Activated CD4-positive, alpha-beta T cell treated with anti-CD3 and anti-CD28 coated beads for 36 hours (primary cell): ENCODE data around the gene IQCH. TPM values are rescaled to one million over a fixed set of nuclear protein-coding genes. Genes with fewer than 3 reads are reported as not detected.

Experiments
- ATAC-seq: fragments of 200-7000 bp; cut with Tn5 transposase; one replicate; pipeline ENCODE4 v1.10.0; 2021; ENCODE audit warnings: mild to moderate bottlenecking, moderate library complexity
- CTCF ChIA-PET: fragments of 350-600 bp; sonication (Branson Sonifier 250); formaldehyde crosslinking; loops from one replicate; lab custom pipeline; 2021; ENCODE audit warnings: antibody characterized with exemption; lab: Charles Lee
- POLR2A ChIA-PET: fragments of 350-600 bp; sonication (Branson Sonifier 250); formaldehyde crosslinking; loops from one replicate; lab custom pipeline; 2021; ENCODE audit warnings: antibody characterized with exemption, inconsistent platforms; lab: Charles Lee
- DNase-seq: peaks from one replicate; pipeline ENCODE4 v3.0.0-alpha.2; 2020
- H3K27ac Mint-ChIP-seq: one replicate; pipeline ENCODE4 v1.8.0; 2021; ENCODE audit warnings: mixed read lengths
- H3K27me3 Mint-ChIP-seq: one replicate; pipeline ENCODE4 v1.8.0; 2021; ENCODE audit warnings: mixed read lengths
- H3K36me3 Mint-ChIP-seq: one replicate; pipeline ENCODE4 v1.8.0; 2021; ENCODE audit warnings: low read depth, mixed read lengths
- H3K4me1 Mint-ChIP-seq: one replicate; pipeline ENCODE4 v1.8.0; 2021; ENCODE audit warnings: mixed read lengths
- H3K4me3 Mint-ChIP-seq: one replicate; pipeline ENCODE4 v1.8.0; 2021; ENCODE audit warnings: mild to moderate bottlenecking, moderate library complexity, mixed read lengths
- H3K9me3 Mint-ChIP-seq: one replicate; pipeline ENCODE4 v1.8.0; 2021; ENCODE audit warnings: low read depth, mixed read lengths
- intact Hi-C, 2 experiments: fragments of 100-400 bp; cut with DNase I in 1 of 2; cut with micrococcal nuclease in 1 of 2; formaldehyde crosslinking; loops; one replicate each; pipeline versions ENCODE4 v1.14.2 to v1.15.1; 2022 to 2024; cut with DNase I, micrococcal nuclease
- total RNA-seq, 2 experiments: library from RNA; stranded (reverse); gene quantifications; one replicate each; pipeline ENCODE4 v1.2.3, GENCODE V29; 2021

The IQCH gene
- total RNA-seq, 2 experiments from 2014 or later, result 1.8 to 2.1 TPM

GRCh38 chr15:67520321-67521028 is 265.9 kb downstream of the IQCH start:
- intact Hi-C loops, result loop anchor here (1.0 to 5.0 kb wide), 10 partner anchors 22 to 1133 kb away; partner anchors contain the start of genes RNU6-1 (in 2 of the 2), AAGAB (in 1 of the 2), CLN6 (in 1 of the 2) and FEM1B (in 1 of the 2)
- H3K4me1 Mint-ChIP-seq, result peaks cover 21% of the 10 kb centered on the region
- peak overlapping the region; percentile 94 for H3K27ac Mint-ChIP-seq
- ChIA-PET POLR2A (interaction anchor here (0.6 to 1.6 kb wide), 3 partner anchors 11 to 709 kb away, joined by 3 to 10 read pairs (median 7); no protein-coding TSS in a partner anchor), CTCF (interaction anchor here (0.7 to 1.0 kb wide), 3 partner anchors 14 to 483 kb away, joined by 3 read pairs; no protein-coding TSS in a partner anchor)
- peaks cover 8% of the 10 kb centered on the region for H3K36me3 Mint-ChIP-seq
- H3K4me3 Mint-ChIP-seq, result peak overlapping the region; percentile 96
- no peaks in the 10 kb centered on the region for H3K9me3 Mint-ChIP-seq
- ATAC-seq (no peak), DNase-seq (no peak)
- H3K27me3 Mint-ChIP-seq, result no peaks in the 10 kb centered on the region

DNA sequence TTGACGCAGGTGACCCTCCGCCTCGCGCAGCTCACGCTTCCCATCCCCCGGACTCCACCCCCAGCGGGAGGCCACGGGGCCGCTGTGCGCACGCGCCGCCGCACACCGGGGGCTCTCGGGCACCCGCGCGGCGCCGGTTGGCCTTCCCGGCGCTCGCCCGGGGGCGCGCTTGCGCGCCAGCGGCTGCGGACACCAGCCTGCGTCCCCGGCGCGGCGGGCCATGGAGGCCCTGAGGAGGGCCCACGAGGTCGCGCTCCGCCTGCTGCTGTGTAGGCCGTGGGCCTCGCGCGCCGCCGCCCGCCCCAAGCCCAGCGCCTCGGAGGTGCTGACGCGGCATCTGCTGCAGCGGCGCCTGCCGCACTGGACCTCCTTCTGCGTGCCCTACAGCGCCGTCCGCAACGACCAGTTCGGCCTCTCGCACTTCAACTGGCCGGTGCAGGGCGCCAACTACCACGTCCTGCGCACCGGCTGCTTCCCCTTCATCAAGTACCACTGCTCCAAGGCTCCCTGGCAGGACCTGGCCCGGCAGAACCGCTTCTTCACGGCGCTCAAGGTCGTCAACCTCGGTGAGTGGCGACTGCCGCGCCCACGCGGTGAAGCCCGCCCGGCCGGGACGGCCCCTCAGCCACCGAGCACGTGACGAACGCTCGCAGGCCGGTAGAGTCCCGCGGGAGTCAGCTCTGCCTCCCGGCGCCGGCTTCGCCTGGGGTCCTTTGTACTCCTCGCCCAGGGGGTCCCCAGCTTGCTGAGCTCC is 266.6 kb downstream of the IQCH start, which contains the start of gene C15orf61:
C15orf61 (plus strand) TSS at position 103 of the 754 bp plus-strand sequence; CDS start at position 221, 118 bp downstream.
- POLR2A ChIA-PET, result interaction anchor here (0.6 to 1.6 kb wide), 4 partner anchors 10 to 708 kb away, joined by 3 to 10 read pairs (median 5); no protein-coding TSS in a partner anchor
- Mint-ChIP-seq H3K36me3 (peaks cover 9% of the 10 kb centered on the region), H3K27ac (peak within 1 kb of the TSS; percentile 98), H3K9me3 (no peaks in the 10 kb centered on the region), H3K4me3 (peak within 1 kb of the TSS; percentile 96), H3K27me3 (no peaks in the 10 kb centered on the region), H3K4me1 (peaks cover 21% of the 10 kb centered on the region)
- intact Hi-C loops, result loop anchor here (1.0 to 5.0 kb wide), 10 partner anchors 21 to 1134 kb away; partner anchors contain the start of genes RNU6-1 (in 2 of the 2), AAGAB (in 1 of the 2), CLN6 (in 1 of the 2) and FEM1B (in 1 of the 2)
- DNase-seq, result peak; percentile 90
- ATAC-seq, result peak; percentile 79
- CTCF ChIA-PET, result interaction anchor here (0.7 to 1.3 kb wide), 6 partner anchors 10 to 482 kb away, joined by 3 to 5 read pairs (median 3); no protein-coding TSS in a partner anchor

DNA sequence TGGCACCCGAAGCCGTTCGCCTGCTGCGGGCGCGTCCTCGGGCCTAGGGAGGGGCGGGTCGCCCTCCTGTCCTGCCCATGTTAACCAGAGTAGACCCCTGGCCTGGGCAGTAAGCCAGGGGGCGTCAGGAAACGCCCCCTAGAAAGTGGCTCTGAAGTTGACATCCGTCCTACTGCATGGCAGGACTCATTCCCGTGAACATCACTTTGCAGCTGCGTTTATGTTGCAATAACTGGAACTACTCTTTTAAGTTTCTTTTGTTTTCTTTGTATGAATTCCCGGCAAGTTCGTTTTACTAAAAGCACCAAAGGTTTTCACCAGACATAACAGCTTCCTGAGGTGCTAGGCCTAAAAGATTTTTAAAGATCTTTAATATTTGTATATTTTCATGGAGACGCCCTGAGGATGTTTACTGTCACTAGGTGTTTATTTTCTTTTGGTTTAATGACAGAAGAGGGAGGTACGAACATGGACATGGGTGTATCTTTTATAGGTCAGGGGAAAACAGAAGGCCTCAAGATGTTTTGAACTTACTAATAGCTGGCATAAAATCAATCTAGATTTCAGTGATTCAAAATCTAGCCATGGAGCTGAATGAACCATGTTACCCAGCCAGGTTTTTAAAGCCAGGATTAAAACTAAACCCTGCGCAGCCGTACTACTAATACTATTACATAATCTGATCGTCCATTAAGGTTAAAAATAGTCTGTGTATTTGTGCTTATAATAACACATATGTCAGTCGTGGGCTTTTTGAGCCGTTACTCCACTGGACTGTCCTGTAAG is 267.4 kb downstream of the IQCH start:
- peaks cover 7% of the 10 kb centered on the region for H3K36me3 Mint-ChIP-seq
- CTCF ChIA-PET, result interaction anchor here (0.9 to 1.3 kb wide), 4 partner anchors 9 to 319 kb away, joined by 3 to 5 read pairs (median 4); no protein-coding TSS in a partner anchor
- H3K9me3 Mint-ChIP-seq, result no peaks in the 10 kb centered on the region
- DNase-seq (no peak), ATAC-seq (peak; percentile 25)
- peak overlapping the region; percentile 96 for H3K4me3 Mint-ChIP-seq
- no peaks in the 10 kb centered on the region for H3K27me3 Mint-ChIP-seq
- H3K27ac Mint-ChIP-seq, result peak overlapping the region; percentile 98
- H3K4me1 Mint-ChIP-seq, result peaks cover 21% of the 10 kb centered on the region
- intact Hi-C loops, result loop anchor here (1.0 to 5.0 kb wide), 12 partner anchors 9 to 1135 kb away; partner anchors contain the start of genes MAP2K5 (in 2 of the 2), RNU6-1 (in 2 of the 2), AAGAB (in 1 of the 2) and CLN6 (in 1 of the 2)
- POLR2A ChIA-PET, result interaction anchor here (0.5 to 1.6 kb wide), 3 partner anchors 9 to 543 kb away, joined by 3 to 7 read pairs (median 3); no protein-coding TSS in a partner anchor

DNA sequence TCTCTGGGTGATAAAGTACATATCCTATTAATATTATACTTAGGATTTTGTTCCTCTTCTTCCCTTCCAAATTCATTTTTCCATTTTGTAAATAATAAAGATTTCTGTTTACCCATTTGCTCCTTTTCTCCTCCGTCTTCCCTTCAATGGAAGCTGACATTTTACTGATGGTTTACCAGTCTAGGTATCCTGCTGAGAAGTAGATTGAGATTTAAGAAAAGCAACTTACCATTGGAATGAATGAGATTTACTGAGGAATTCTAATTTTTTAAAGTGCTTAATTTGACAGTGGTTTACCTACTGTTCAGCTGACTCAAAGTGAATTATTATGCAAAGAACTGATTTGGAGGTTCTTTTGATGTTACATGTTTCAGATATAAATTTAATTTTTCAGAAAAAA is 268.7 kb downstream of the IQCH start:
- H3K4me1 Mint-ChIP-seq, result peaks cover 21% of the 10 kb centered on the region
- H3K27ac Mint-ChIP-seq, result no peak overlapping the region
- ATAC-seq, result no peak
- POLR2A ChIA-PET, result no interaction called here
- peak overlapping the region; percentile 96 for H3K4me3 Mint-ChIP-seq
- H3K27me3 Mint-ChIP-seq, result no peaks in the 10 kb centered on the region
- no peaks in the 10 kb centered on the region for H3K9me3 Mint-ChIP-seq
- CTCF ChIA-PET, result no interaction called here
- intact Hi-C loops, result loop anchor here (2.0 to 5.0 kb wide), 3 partner anchors 19 to 1136 kb away; partner anchors contain the start of genes MAP2K1 (in 1 of the 2) and MAP2K5 (in 1 of the 2)
- no peak for DNase-seq
- H3K36me3 Mint-ChIP-seq, result peaks cover 7% of the 10 kb centered on the region

- ChIA-PET POLR2A (no interaction called here), CTCF (no interaction called here)
- H3K4me3 Mint-ChIP-seq, result no peak overlapping the region
- no peak for ATAC-seq
- H3K9me3 Mint-ChIP-seq, result no peaks in the 10 kb centered on the region
- intact Hi-C loops, result loop anchor here in 1 of 2 experiments (5.0 kb wide), 2 partner anchors 238 to 1137 kb away; partner anchors contain the start of gene MAP2K1
- no peaks in the 10 kb centered on the region for H3K27me3 Mint-ChIP-seq
- peaks cover 4% of the 10 kb centered on the region for H3K36me3 Mint-ChIP-seq
- no peak overlapping the region for H3K27ac Mint-ChIP-seq
- peaks cover 21% of the 10 kb centered on the region for H3K4me1 Mint-ChIP-seq
- no peak for DNase-seq
Observed at GRCh38 chr15:67524235-67524634, 269.6 kb downstream of the IQCH start.

DNA sequence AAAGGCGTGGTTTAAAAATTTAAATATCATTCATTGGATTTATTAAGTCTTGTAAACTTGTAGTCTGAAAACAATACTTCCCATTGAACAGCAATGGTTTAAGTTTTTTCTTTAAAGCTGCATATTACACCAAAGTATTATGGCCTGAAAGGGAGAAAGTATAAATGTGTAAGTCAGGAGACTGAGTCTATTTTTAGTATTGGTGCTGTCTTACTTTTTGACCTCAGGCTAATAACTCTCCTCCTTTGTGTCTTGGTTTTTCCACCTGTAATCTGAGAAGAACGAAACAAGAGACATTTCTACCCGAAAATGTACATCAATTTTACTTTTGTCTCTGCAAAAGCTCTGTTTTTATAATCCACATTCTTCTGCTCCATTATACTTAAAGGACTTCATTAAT is 273.9 kb downstream of the IQCH start:
- Mint-ChIP-seq H3K36me3 (peaks cover 4% of the 10 kb centered on the region), H3K4me3 (no peak overlapping the region), H3K27ac (no peak overlapping the region), H3K4me1 (peaks cover 14% of the 10 kb centered on the region), H3K9me3 (no peaks in the 10 kb centered on the region), H3K27me3 (no peaks in the 10 kb centered on the region)
- ChIA-PET CTCF (interaction anchor here (1.8 kb wide), 1 partner anchor 72 kb away, joined by 5 read pairs; no protein-coding TSS in a partner anchor), POLR2A (no interaction called here)
- ATAC-seq (no peak), DNase-seq (no peak)
- intact Hi-C loops, result no loop called here

- ChIA-PET CTCF (interaction anchor here (0.7 to 1.0 kb wide), 2 partner anchors 9 to 588 kb away, joined by 4 to 5 read pairs; no protein-coding TSS in a partner anchor), POLR2A (interaction anchor here (0.6 to 1.0 kb wide), 3 partner anchors 10 to 1713 kb away, joined by 3 to 7 read pairs (median 3); partner anchors contain the start of gene C15orf61)
- H3K36me3 Mint-ChIP-seq, result peaks cover 2% of the 10 kb centered on the region
- H3K4me1 Mint-ChIP-seq, result peaks cover 16% of the 10 kb centered on the region
- no peaks in the 10 kb centered on the region for H3K27me3 Mint-ChIP-seq
- H3K4me3 Mint-ChIP-seq, result no peak overlapping the region
- DNase-seq, result no peak
- intact Hi-C loops, result loop anchor here (1.0 kb wide), 2 partner anchors 9 to 36 kb away; no protein-coding TSS in a partner anchor
- H3K9me3 Mint-ChIP-seq, result no peaks in the 10 kb centered on the region
- no peak overlapping the region for H3K27ac Mint-ChIP-seq
- peak; percentile 91 for ATAC-seq
Observed at GRCh38 chr15:67531379-67531914, 276.9 kb downstream of the IQCH start.

DNA sequence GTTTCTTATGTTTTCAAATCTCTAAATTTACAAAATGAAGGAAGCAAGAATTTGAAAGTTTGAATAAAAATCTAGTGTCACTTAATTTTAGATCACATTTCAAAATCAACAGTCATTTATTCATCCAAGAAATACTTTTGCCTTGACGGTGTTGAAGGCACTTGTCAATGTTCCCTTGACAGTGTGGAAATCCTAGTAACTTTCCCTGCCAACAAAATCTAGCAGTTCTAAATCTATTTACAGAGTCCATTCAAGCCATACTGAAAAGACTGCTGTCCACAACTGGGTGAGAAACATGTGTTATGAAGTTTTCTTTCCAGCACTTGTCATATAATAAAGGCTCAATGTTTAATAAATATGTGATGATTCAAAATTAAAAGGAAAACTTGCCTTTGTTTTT is 279.3 kb downstream of the IQCH start:
- CTCF ChIA-PET, result interaction anchor here (0.7 to 0.9 kb wide), 2 partner anchors 307 to 660 kb away, joined by 3 to 4 read pairs; no protein-coding TSS in a partner anchor
- no peak overlapping the region for H3K27ac Mint-ChIP-seq

GRCh38 chr15:67534360-67534759 is 279.8 kb downstream of the IQCH start:
- Mint-ChIP-seq H3K9me3 (no peaks in the 10 kb centered on the region), H3K4me3 (no peak overlapping the region), H3K4me1 (peaks cover 23% of the 10 kb centered on the region), H3K36me3 (peaks cover 2% of the 10 kb centered on the region), H3K27ac (no peak overlapping the region), H3K27me3 (no peaks in the 10 kb centered on the region)
- DNase-seq (no peak), ATAC-seq (no peak)
- intact Hi-C loops, result no loop called here
- CTCF ChIA-PET, result interaction anchor here (0.5 to 0.9 kb wide), 3 partner anchors 307 to 660 kb away, joined by 3 to 4 read pairs (median 4); no protein-coding TSS in a partner anchor
- POLR2A ChIA-PET, result interaction anchor here (0.5 kb wide), 1 partner anchor 89 kb away, joined by 3 read pairs; no protein-coding TSS in a partner anchor

More for the DNA sequence above, 279.3 kb downstream of the IQCH start:
- H3K27me3 Mint-ChIP-seq, result no peaks in the 10 kb centered on the region
- intact Hi-C loops, result no loop called here
- ATAC-seq, result no peak
- peaks cover 2% of the 10 kb centered on the region for H3K36me3 Mint-ChIP-seq
- H3K4me1 Mint-ChIP-seq, result peaks cover 19% of the 10 kb centered on the region
- no peak for DNase-seq
- POLR2A ChIA-PET, result interaction anchor here (0.5 kb wide), 1 partner anchor 88 kb away, joined by 3 read pairs; no protein-coding TSS in a partner anchor
- H3K4me3 Mint-ChIP-seq, result no peak overlapping the region
- no peaks in the 10 kb centered on the region for H3K9me3 Mint-ChIP-seq
